Prostate gland (tissue), 2 donors: ENCODE measurements around the gene GPR4. TPM values are rescaled to one million over a fixed set of nuclear protein-coding genes. Genes with fewer than 3 reads are reported as not detected.
A peak's percentile ranks its signal among the peaks of the same experiment; 100 is the strongest.

Experiments
- DNase-seq: peaks from one replicate; pipeline ENCODE4 v3.0.0-alpha.2; 2019; ENCODE audit warnings: low spot score
- H3K27ac ChIP-seq, 2 donors: fragments of 200-600 bp; sonication (generic); 2 replicates each; pipeline ENCODE4 v1.5.1; 2017 to 2019
- H3K27me3 ChIP-seq: fragments of 200-600 bp; sonication (generic); replicated peaks from 2 replicates; pipeline ENCODE4 v1.5.1; 2019; ENCODE audit not compliant: insufficient read depth
- H3K36me3 ChIP-seq, 2 donors: fragments of 200-600 bp; sonication (generic); 1 replicate in 1 of 2; 2 replicates in 1 of 2; pipeline versions ENCODE4 v1.5.1 to v1.8.1; 2017 to 2019
- H3K4me1 ChIP-seq: fragments of 200-600 bp; sonication (generic); replicated peaks from 2 replicates; pipeline ENCODE4 v1.5.1; 2019
- H3K4me3 ChIP-seq, 2 donors: fragments of 200-600 bp; sonication (generic); 2 replicates each; pipeline ENCODE4 v1.5.1; 2017 to 2019
- H3K9me3 ChIP-seq: fragments of 200-600 bp; sonication (generic); 2 replicates; pipeline ENCODE4 v1.5.1; 2017
- CTCF ChIP-seq, 4 experiments: fragments of 200-600 bp in 2 of 4; fragments of 450-650 bp in 2 of 4; sonication (generic) in 2 of 4; IDR thresholded peaks; 1 replicate in 3 of 4; 2 replicates in 1 of 4; pipeline ENCODE4 v1.5.1; 2016 to 2019; ENCODE audit warnings: antibody characterized with exemption in 4 of 4, mild to moderate bottlenecking in 2 of 4, moderate library complexity in 2 of 4
- POLR2A ChIP-seq: fragments of 450-650 bp; IDR thresholded peaks from one replicate; pipeline ENCODE4 v1.6.1; 2016; ENCODE audit warnings: antibody characterized with exemption, mild to moderate bottlenecking
- POLR2AphosphoS5 ChIP-seq: sonication (generic); formaldehyde crosslinking; IDR thresholded peaks from one replicate; pipeline ENCODE4 v1.6.1; 2017; ENCODE audit warnings: antibody characterized with exemption
- WGBS: methylation state at CpG from one replicate; pipeline ENCODE4 v1.1.5; 2018; 5-methylcytosine and 5-hydroxymethylcytosine counted together
- intact Hi-C: fragments of 100-400 bp; cut with DNase I; formaldehyde crosslinking; loops from one replicate; pipeline ENCODE4 v1.14.2; 2022
- total RNA-seq, 2 donors: library from RNA; depleted of rRNA; stranded (reverse); fragments of >200 nt; gene quantifications; one replicate each; pipeline ENCODE4 v1.1.0, GENCODE V29; 2016

GPR4 gene
- total RNA-seq, 2 donors from 2014 or later = 0.55 to 2.4 TPM

DNA sequence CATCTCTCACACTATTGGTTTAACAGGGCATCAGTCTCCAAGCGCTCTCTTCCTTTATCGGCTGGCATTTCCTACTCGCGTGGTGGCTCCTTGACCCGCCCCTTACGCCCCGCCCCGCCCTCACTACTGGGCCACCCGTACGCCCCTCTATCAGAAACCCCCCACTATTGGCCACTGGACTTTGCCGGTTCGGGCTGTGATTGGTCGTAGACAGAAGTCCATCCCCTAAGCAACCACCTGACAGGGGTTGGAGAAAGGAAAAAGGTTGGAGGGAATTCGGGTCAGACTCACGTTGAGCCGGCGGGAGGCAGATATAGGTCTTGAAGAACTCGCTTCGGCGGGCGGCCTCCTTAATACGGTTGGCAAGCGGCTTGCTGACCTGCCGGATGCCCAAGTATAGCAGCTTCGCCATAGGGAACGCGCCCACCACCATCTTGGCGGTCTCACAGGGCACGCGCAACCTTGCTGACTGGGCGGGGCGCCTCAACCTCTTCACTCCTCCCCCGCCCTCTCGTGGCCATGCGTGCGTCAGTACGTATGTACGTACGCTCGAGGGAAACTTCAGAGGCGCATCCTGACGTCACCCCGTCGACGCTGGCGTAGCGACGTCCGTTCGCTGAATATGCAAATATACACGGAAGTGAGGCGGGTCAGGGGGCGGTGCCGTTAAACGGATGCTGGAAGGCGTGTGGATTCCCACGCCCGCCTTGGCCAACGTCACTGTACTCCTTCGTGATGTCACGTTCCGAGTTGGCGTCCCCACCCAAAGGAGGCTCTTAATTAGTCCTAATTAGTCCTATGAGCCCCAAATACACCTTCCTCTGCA is 17.5 kb downstream of the GPR4 start, which contains the start of gene OPA3:
OPA3 (minus strand) TSS at position 471 of the 826 bp plus-strand sequence; CDS start at position 433, 38 bp downstream.
- Histone ChIP-seq H3K9me3 (no peaks in the 10 kb centered on the region), H3K4me1 (no peaks in the 10 kb centered on the region), H3K27ac (peak within 1 kb of the TSS; percentile 95 to 98), H3K27me3 (no peaks in the 10 kb centered on the region), H3K4me3 (peak within 1 kb of the TSS; percentile 62 to 74), H3K36me3 (no peaks in the 10 kb centered on the region)
- intact Hi-C loops = no loop called here
- peak; percentile 100 for DNase-seq
- under 1% methylated on average over 57 of the region's 63 CpGs for WGBS
- TF ChIP-seq POLR2AphosphoS5 (peak; percentile 99), CTCF (IDR thresholded peaks at IDR 0.05) (peak in 3 of 4 experiments; percentile 18 to 48 (median 34)), POLR2A (peak; percentile 44)

GRCh38 chr19:45581576-45581975 is 20.4 kb downstream of the GPR4 start:
- H3K4me1 ChIP-seq = no peaks in the 10 kb centered on the region
- 85% methylated on average over 7 of the region's 7 CpGs for WGBS

DNA sequence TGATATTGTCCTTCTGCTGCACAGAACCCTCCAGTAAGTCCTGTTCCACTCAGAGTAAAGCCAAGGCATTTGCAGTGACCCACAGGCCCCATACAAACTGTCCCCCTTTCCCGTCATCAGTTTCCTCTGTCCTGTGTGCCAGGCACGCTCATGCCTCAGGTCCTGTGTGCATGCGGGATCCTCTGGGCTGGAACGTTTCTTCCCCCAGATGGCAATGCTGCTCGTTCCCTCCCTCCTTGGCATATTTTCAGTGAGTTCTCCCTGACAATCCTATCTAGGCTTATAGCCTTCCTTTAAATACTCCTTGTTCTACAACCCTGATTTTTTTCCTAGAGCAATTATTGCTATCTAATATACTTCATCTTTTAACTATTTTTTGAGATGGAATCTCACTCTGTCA is 23.2 kb downstream of the GPR4 start:
- Histone ChIP-seq H3K4me3 (no peak overlapping the region), H3K27me3 (no peaks in the 10 kb centered on the region), H3K36me3 (no peaks in the 10 kb centered on the region), H3K27ac (no peak overlapping the region), H3K9me3 (no peaks in the 10 kb centered on the region), H3K4me1 (no peaks in the 10 kb centered on the region)
- no peak for DNase-seq
- TF ChIP-seq POLR2AphosphoS5 = no peak
- TF ChIP-seq POLR2A = no peak
- TF ChIP-seq CTCF (IDR thresholded peaks at IDR 0.05) = no peak
- intact Hi-C loops = no loop called here
- WGBS = 38% methylated on average over 5 of the region's 5 CpGs

More at GRCh38 chr19:45581576-45581975, 20.4 kb downstream of the GPR4 start:
- Histone ChIP-seq H3K4me3 (no peak overlapping the region), H3K27me3 (no peaks in the 10 kb centered on the region), H3K27ac (no peak overlapping the region), H3K36me3 (no peaks in the 10 kb centered on the region), H3K9me3 (no peaks in the 10 kb centered on the region)
- intact Hi-C loops = no loop called here
- DNase-seq = no peak
- no peak for TF ChIP-seq POLR2A
- no peak for TF ChIP-seq POLR2AphosphoS5
- TF ChIP-seq CTCF (IDR thresholded peaks at IDR 0.05) = no peak

- peak overlapping the region in 1 of 2 donors; percentile 18 for H3K27ac ChIP-seq
- no peaks in the 10 kb centered on the region for H3K4me1 ChIP-seq
- H3K9me3 ChIP-seq = no peaks in the 10 kb centered on the region
- 26% methylated on average over 11 of the region's 11 CpGs for WGBS
- H3K4me3 ChIP-seq = no peak overlapping the region
- intact Hi-C loops = no loop called here
- no peak for DNase-seq
- no peaks in the 10 kb centered on the region for H3K27me3 ChIP-seq
- H3K36me3 ChIP-seq = no peaks in the 10 kb centered on the region
- TF ChIP-seq POLR2AphosphoS5 (peak; percentile 51), POLR2A (no peak)
These were observed 24.7 kb downstream of the GPR4 start for GRCh38 chr19:45577111-45577905.

DNA sequence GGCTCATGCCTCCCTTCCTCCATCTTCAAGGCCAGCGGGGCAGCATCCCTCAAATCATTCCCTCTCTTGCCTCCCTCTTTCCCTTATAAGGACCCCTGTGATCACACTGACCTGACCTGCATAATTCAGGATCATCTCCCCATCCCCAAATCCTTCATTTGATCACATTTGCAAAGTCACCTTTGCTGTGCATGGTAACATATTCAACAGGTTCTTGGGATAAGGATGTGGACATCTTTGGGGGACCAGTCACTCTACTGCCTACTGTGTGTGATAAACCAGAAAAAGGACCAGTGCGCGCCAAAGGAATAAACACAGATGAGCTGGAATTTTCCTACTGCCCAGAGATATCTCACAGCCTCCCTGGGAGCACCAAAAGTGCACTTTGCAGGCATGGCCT is 25.3 kb downstream of the GPR4 start:
- 73% methylated on average over 3 of the region's 3 CpGs for WGBS
- no peak for DNase-seq
- no peaks in the 10 kb centered on the region for H3K9me3 ChIP-seq
- intact Hi-C loops = no loop called here
- peak overlapping the region in 1 of 2 donors; percentile 18 for H3K27ac ChIP-seq
- H3K36me3 ChIP-seq = no peaks in the 10 kb centered on the region
- no peak for TF ChIP-seq POLR2A
- TF ChIP-seq CTCF (IDR thresholded peaks at IDR 0.05) = no peak
- TF ChIP-seq POLR2AphosphoS5 = no peak
- no peaks in the 10 kb centered on the region for H3K27me3 ChIP-seq
- H3K4me3 ChIP-seq = no peak overlapping the region
- no peaks in the 10 kb centered on the region for H3K4me1 ChIP-seq
